ENCODE data around the gene EPHA8.

The EPHA8 gene

DNA sequence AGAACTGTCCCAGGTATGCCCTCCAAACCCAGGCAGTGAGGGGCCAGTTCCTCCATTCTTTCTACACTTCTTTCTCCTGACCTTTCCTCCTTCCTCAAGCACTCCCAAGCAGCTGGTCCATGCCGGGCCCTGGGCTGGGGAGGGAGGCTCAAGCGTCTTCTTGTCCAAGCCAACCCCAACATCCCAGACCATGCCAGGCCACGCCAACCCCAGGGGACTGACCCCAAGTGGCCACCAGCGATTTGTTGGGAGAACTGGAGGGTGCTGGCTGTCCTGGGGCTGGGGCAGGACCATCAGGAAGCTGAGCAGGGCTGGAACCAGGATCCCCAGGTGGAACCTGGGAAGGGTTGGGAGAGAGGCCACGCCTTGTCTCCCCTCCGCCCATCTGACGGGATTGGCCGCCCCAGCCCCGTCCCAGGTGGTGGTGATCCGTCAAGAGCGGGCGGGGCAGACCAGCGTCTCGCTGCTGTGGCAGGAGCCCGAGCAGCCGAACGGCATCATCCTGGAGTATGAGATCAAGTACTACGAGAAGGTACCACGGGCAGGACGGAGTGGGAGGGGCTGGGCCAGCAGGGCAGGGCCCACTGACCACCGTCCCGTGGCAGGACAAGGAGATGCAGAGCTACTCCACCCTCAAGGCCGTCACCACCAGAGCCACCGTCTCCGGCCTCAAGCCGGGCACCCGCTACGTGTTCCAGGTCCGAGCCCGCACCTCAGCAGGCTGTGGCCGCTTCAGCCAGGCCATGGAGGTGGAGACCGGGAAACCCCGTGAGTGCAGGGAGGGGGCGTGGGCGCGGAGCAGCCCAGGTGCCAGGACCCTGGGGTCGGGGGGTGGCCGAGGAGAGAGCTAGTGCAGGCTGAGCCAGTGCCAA, 29.9 kb downstream of the EPHA8 start:
- DNase-seq (ENCODE audit: low read depth) = no peak

DNA sequence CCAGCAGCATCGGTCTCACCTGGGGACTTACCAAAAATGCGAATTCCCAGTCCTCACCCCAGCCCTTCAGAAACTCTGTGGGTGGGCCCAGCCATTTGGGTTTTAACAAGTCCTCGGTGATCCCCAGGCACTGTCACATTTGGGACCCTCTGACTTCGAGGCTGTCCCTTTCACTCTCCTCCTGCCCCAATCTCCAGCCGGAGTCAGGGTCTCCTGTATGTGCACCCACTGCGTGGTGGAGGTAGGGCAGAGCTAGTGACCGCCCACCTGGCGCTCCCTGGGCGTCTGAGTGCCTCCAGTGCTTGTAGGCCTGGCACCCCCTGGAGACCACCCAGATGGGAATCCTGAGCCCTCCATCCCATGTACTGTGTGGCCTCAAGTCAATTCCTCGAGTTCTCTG, 31.1 kb downstream of the EPHA8 start:
- DNase-seq (ENCODE audit: low read depth) = no peak

DNA sequence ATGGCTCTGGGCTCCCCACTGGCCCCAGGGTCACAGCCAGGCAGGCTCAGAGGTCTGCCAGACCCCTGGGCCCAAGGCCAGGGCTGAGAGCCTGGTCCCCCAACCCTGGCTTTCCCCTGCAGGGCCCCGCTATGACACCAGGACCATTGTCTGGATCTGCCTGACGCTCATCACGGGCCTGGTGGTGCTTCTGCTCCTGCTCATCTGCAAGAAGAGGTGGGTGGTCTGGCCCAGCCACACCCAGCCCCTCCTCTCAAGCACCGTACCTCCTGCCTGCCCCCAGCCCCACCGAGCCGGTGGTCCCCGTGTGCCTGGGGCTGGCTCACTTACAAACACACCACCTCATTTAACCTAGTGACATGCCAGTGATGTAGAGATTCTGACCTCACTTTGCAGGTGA, 31.8 kb downstream of the EPHA8 start:
- no peak for DNase-seq (ENCODE audit: low read depth)

DNA sequence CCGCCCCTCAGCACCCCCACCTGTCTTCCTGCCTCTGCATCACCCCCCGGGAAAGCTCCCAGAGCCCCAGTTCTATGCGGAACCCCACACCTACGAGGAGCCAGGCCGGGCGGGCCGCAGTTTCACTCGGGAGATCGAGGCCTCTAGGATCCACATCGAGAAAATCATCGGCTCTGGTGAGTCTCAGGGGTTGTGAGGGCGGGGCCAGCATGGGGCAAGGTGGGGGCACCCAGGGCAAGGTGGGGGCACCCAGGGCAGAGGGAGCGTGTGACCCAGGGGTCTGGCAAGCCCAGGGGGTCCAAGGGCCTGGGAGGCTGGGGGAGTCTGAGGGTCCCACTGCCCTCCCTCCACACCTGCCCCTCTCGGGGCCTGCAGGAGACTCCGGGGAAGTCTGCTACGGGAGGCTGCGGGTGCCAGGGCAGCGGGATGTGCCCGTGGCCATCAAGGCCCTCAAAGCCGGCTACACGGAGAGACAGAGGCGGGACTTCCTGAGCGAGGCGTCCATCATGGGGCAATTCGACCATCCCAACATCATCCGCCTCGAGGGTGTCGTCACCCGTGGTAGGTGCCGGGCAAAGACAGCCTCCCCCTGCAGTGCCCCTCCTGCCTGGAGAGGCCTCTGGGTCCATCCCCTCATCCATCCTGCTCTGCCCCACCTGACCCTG, 34.1 kb downstream of the EPHA8 start:
- no peak for DNase-seq (ENCODE audit: low read depth)

DNA sequence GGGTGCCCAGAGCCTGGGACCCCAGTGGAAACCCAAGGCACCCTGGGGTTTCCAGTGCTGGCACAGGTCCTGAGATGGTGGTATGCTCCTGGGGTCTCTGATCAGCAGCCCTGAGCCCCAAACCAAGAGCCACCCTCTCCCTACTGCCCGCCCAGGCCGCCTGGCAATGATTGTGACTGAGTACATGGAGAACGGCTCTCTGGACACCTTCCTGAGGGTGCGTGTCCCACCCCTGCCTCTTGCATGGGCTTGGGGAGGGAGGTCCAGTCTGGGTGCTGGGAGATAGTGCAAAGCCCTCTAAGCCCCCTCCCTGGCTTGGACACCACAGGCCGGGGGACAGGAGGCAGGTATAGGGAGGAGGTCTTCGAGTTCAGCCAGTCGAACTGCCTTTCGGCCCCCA, 34.7 kb downstream of the EPHA8 start:
- DNase-seq (ENCODE audit: low read depth) = no peak

DNA sequence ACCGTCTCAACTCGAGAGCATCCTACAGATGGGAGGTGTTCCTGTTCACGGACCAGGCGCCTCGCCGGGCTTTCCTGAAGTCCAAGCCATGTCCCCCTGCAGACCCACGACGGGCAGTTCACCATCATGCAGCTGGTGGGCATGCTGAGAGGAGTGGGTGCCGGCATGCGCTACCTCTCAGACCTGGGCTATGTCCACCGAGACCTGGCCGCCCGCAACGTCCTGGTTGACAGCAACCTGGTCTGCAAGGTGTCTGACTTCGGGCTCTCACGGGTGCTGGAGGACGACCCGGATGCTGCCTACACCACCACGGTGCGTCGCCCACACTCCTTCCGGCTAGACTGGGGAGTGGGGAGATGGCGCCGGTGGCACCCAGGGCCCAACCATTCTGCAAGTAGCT, 35.4 kb downstream of the EPHA8 start:
- no peak for DNase-seq (ENCODE audit: low read depth)

DNA sequence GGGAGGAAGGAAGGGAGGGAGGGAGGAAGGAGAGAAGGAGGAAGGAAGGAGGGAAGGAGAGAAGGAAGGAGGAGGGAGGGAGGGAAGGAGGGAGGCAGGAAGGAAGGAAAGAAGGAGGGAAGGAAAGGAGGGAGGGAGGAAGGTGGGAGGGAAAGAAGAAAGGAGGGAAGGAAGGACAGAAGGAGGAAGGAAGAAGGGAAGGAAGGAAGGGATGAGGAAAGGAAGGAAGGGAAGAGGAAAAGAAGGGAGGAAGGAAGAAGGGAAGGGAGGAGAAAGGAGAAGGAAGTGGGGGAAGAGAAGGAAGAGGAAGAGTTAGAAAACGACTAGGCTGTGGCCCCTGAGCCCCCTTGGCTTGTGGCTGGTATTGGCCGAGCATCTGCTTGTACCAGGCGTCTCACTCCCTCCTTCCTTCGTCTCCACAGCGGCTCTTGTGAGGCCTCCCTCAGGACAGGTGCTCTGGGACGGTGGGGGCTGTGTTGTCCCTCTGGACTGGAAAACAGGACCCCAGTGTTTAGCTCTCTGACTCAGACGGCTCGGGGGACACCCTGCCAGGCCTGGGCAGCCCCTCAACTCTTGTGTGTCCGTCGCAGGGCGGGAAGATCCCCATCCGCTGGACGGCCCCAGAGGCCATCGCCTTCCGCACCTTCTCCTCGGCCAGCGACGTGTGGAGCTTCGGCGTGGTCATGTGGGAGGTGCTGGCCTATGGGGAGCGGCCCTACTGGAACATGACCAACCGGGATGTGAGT, 37.0 kb downstream of the EPHA8 start:
- DNase-seq (ENCODE audit: low read depth) = no peak

DNA sequence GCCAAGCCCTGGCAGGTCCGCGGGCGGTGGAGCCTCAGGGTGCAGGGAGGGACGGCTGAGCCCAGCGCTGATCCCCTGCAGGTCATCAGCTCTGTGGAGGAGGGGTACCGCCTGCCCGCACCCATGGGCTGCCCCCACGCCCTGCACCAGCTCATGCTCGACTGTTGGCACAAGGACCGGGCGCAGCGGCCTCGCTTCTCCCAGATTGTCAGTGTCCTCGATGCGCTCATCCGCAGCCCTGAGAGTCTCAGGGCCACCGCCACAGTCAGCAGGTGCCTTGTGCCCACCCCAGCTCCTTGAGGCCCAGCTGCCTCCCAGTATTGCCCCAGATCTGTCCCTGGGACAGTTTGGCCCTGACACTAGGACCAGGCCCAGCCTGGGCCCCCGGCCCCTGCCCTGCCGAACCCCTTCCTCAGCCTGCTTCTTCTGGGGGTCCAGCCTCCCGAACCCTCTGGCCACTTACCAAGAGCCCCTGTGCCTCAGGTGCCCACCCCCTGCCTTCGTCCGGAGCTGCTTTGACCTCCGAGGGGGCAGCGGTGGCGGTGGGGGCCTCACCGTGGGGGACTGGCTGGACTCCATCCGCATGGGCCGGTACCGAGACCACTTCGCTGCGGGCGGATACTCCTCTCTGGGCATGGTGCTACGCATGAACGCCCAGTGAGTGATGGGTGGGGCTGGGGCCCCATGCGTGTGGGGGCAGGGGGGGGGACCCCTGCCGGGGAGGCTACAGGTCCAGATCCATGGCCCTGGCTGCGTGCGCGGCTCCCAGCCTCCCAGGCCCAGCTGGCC, 37.7 kb downstream of the EPHA8 start:
- no peak for DNase-seq (ENCODE audit: low read depth)

DNA sequence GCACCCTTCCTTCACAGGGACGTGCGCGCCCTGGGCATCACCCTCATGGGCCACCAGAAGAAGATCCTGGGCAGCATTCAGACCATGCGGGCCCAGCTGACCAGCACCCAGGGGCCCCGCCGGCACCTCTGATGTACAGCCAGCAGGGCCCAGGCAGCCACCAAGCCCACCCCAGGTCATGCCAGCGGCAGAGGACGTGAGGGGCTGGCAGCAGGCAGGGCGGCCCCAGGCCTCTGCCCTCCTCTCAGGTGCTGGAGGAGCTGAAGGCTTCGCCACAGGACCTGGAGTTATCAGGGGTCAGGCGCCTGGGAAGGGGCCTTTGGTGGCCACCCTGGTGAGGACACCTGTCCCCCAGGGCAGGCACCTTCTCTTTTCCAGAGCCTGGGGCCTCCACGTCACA, 38.3 kb downstream of the EPHA8 start:
- DNase-seq (ENCODE audit: low read depth) = no peak

DNA sequence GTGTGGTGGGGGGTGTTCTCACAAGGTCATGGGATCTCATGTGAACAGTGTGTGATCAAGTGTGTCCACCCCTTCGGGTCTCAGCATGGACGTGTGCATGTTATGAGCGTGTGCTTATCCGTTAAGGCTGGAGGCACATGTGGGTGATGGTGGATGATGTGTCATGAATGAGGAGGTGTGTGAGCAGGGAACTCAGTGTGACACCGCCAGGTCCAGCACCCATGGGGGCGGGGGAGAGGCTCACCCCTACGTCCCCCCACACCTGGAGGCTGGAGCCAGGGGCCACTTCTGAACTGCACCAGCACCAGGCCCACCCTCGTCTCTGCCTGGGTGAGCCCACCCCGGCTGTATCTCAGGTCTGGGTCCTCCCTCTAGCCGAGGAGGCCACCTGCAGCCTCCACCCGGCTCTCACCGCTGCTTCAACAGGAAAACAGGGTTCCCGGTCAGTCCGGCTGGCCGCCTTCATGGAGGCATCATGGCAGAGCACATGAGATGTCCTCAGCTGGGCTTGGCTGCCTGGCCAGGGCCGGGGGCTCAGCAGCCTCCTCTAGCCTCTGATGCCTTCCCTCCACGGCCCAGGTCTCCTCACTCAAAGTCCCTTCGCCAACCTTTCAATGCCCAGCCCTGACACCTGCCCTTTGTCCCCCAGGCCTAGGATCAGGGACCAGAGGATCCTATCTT, 38.9 kb downstream of the EPHA8 start:
- no peak for DNase-seq (ENCODE audit: low read depth)

DNA sequence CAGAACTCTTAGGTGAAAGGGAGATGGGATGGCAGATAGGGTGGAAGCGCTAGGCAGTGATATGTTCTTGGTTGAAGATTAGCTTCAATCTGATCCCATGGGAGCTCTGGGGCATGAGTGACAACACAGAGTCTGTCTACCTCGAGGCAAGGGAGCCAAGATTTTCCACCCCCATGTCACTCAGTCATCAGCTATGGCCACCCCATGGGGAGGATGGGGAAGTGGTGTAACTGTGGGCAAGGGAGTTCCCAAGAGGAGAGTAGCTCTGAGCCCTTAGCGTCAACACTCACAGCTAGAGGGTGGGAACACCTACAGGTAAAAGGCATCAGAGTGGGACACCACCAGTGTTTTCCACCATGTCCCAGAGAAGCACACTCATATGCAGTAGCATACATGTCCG, 42.9 kb downstream of the EPHA8 start:
- DNase-seq (ENCODE audit: low read depth) = no peak

DNA sequence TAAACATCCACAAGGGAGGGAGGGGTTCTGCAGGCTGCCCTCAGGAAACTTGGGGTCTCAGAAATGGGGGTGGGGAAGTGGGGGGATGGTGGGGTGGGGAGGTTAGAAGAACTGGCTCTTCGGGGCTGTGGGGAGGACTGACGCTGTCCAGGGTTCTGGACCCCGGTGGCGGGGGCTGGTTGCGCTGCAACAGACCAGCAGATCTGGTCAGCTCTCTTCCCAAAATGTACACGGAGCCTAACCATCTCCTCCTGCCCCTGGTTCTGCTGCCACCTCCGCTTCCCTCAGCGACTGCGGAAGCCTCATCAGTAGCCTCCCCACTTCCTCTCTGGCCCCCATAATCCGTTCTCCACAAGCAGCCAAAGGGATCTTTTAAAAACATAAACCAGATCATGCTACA, 43.9 kb downstream of the EPHA8 start:
- DNase-seq (ENCODE audit: low read depth) = no peak

DNA sequence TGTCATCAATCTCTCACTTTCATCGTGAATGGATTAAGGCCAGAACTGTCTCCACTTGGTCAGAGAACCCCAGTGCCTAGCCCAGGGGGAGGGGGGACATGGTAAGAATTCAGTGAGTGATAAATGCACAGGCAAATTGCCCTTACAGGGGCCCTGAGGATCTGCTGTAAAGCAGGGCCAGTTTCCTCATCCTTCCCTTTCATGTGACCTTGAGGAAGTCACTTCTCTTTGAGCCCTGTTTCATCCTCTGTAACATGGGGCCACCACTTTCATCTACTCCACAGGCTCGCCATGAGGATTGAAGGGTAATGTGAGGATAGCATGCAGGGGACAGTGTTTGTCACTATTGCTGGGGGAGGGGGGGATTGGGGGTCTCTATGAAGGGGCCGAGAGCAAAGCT, 45.1 kb downstream of the EPHA8 start:
- no peak for DNase-seq (ENCODE audit: low read depth)

DNA sequence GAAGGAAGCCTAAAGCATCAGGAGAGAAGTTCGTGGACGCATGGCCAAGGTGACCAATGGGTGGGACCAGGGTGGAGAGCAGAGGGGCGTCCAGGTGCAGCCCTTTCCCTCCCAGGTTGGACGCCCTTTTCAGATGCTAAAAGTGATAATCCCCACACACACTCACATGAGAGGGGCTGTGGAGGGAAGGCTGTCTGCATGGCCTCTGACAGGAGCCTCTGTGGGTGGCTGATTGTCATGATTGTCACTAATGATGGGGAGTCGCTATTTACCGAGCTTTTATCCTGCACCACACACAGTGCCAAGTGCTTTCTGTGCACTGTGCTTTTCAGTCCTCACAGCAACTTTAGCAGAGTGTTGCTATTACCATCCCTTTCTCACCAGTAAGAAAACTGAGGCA, 46.0 kb downstream of the EPHA8 start:
- no peak for DNase-seq (ENCODE audit: low read depth)

DNA sequence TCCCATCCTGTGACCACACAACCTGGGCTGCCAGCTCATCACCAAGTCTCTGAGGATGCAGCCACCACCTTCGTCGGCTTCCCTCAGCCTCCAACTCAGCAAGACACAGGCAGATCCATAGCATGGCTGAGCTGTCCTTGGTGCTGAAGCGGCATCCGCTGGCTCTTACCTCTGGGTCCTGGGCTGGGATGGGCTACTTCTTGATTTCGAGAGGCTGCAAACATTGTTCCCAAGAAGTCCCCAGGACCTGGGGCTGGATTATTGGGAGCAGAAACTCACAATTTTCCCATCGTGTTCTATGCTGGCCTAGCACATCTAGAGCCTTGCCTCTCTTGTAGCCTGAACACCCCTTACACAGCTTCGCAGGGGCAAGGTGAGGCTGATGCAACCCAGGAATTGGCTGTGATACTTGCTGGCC, 48.2 kb downstream of the EPHA8 start:
- DNase-seq (ENCODE audit: low read depth) = no peak

DNA sequence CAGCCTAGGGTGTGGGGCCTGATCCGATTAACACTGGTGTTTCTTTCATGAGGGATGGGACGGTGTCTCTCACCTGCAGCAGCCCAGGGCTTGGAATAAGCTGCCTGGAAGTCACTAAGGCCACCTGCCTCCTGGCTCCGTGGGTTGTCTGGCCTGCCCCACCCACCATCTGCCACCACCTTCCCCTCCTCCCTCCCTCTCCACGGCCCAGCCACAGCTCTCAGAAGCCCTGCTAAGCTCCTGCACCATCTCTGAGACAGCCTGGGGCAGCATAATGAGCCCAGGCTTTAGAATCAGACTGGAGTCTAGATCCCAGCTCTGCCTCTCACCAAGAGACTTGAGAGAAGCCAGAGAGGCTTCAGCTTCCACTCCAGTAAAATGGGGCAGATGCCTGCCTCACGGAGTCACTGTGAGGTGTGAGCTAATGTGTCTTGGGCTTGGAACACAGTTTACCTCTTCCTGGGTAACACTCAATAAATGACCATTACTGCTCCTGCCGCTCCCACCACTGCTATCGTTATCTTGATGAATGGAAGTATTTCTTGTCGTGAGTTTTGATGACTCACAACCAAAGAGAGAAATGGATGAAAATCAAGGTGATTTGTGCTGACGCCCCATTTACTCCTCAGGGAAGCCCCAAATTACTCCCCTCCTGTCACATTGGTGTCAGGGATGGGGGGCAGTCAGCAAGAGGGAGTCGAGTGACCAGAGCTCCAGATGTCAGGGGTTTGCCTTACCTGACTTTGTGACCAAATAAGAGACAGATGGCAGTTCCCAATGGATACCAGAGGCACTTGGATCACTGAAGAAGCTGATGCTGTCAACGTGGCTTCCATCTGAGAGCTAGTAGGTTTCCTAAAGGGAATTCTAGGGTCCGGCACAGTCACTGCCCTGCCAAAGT, 49.6 kb downstream of the EPHA8 start:
- no peak for DNase-seq (ENCODE audit: low read depth)

DNA sequence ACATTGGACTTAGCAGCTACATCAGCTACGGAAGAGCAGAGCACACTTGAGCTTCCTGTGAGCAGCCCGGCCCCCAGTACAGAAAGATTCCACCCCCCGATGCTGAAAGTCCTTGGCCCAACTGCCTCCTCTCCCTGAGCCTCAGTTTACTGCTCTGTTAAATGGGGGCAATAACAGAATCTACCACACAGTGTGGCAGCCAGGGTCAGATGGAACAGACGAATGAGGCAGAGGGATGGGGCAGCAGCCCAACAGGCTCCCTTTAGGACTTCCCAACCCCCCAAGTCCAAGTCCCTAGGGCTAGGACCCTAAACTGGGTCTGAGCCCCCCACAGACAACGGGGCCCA, 50.3 kb downstream of the EPHA8 start:
- no peak for DNase-seq (ENCODE audit: low read depth)

DNA sequence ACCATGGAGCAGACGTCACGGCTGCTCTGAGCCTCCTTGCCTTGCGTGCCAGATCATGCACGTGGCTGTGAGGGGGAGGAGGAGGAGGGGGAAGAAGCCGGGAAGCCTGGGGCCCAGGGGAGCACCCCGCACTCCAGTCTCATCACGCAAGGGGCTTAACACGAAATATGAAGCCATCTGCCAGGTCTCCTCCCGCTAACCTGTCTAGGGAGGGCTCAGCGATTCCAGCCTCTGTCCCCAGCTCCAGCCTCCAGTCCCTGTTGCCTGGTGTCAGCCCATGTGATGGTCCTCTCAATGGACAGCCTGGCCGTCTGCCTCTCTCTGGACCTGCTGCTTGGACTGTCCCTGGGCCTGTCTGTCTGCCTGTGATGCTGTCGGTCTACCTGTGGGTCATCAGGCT, 50.7 kb downstream of the EPHA8 start:
- DNase-seq (ENCODE audit: low read depth) = no peak

DNA sequence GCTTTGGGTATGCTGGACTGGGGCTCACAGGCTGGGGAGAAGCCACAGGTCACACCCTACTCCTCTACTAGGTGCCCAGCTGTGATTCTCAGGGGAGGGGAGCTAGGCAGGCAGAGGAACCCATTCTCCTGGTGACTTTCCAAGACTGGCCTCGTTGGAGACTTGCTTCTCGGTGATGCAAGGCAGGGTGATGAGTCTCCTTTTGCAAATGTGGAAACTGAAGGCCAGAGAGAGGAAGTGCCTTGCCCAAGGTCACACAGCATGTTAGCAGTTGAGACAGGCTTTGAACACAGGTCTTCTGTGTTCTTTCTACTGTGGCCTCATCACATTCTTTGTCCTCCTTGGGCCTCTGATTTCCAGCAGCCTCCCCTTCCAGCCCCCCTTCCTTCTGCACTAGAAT, 52.6 kb downstream of the EPHA8 start:
- no peak for DNase-seq (ENCODE audit: low read depth)

DNA sequence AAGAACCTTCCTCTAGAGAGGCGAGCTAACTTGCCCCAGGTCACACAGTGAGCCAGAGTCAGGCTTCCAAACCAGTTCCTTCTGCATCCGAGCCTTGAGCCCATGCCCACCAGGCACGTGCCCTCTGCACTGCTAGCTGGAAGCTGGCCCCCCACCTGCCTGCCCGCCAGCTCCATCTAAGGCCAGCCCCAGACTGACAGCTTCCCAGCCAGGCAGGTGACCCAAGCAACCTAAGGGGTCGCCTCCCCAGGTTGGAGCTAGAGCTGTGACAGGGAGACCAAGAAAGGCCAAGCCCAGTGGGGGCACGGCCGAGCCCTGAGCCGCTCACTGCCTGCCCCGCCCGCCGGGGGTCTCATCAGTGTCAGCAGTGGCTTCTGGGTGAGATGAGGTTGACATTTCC, 53.3 kb downstream of the EPHA8 start:
- DNase-seq (ENCODE audit: low read depth) = no peak

DNA sequence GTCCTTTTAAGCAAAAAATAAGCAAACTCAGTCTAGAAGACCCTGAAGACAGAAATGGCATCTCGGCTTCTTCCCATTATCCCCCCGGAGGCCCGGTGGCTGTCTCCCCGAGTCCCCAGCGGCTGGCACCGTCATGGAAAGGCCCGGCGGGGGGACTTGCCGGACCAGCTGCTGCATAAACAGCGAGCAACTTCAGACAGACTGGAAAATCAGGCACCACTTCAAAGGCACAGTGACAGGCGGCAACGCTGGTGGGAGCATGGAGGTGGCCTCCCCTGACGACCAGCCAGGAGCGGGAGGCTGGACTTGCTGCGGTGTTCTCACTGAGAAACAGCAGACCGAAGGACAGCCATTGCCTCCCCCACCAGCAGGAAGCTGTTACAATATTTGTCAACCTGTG, 54.8 kb downstream of the EPHA8 start:
- DNase-seq (ENCODE audit: low read depth) = no peak
